NCI-H1694 treated with DMSO at 0.1 percent for 48 hours (cell line): ENCODE measurements around the gene SLCO3A1.
"Not testable (repeated sequence)": the region's sequence is repeated elsewhere in the genome, so short reads cannot be mapped to it uniquely, and the experiment has no call there.

Source experiments
- DNase-seq: peaks from one replicate; lab custom pipeline; 2025; lab: John Stamatoyannopoulos, UW

Gene SLCO3A1

DNA sequence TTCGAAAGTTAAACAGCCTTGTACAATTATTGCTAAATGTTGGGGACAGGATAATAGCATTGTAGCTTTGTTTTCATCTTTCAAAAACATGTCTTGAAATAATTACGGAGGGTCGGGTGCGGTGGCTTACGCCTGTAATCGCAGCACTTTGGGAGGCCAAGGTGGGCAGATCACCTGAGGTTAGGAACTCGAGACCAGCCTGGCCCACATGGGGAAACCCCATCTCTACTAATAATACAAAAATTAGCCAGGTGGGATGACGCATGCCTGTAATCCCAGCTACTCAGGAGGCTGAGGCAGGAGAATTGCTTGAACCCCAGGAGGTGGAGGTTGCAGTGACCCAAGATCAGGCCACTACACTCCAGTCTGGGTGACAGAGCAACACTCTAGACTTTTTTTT, 216.7 kb downstream of the SLCO3A1 start:
- DNase-seq, result not testable (repeated sequence)

DNA sequence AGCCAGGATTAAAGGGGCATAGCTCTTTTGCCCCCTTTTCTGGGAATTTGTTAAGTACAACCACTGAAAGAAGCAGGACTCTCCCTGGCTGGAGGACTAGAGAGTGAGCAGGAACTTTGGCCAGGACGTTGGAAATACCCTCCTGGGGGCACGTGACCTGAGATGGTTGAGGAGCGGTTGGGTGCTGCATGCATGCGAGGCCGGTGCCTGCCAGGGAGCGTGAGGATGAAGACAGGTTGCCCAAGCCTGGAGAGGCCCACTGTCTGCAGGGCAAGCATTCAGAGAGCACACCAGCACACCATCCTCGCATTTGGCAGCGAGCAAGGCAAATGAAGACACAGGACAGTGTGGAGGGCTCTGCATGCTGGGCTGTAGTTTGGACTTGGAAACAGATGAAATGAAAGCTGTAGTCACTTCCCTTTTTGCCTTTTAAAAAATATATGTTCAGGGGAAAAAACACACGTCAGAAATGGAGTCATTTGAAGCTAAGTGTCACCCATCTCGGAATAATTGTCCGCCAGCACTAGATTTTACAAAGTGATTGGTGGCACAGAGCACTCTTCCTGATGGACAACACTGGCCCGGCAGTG, 217.6 kb downstream of the SLCO3A1 start:
- no peak for DNase-seq

DNA sequence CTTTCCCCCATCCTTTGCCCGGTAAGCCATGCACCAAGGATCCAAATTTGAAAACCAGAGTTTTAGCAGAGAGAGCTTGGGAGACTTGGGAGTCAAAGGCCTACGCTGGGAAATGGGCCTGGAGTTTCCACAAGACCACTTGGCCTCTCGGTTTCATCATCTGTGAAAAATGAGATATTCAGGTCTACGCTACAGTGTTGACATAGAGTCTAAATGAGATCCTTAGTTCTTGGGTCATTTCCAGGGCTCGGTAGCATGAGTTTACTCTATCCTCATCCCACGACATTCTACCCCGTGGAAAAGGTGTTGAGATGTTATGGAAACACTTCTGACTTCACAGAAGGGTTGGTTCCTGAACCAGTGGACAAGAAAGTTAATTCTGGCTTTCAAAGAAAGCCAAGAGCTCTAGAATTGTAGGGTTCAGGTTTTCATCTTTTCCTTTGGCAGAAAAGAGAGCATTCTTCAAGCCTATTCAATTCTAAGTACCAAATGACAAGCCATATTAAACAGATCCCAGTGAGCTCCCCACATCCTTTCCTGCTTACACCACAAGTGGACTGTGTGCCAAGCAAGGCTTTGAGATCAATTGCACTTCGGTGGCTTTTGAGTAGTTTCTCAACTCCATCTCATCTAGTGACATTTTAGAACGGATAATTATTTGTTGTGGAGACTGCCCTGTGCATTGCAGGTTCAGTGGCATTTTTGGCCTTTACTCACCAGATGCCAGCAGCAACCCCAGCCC, 219.7 kb downstream of the SLCO3A1 start:
- no peak for DNase-seq

GRCh38 chr15:92074101-92074500, 220.6 kb downstream of the SLCO3A1 start:
- no peak for DNase-seq

GRCh38 chr15:92074646-92075045, 221.1 kb downstream of the SLCO3A1 start:
- DNase-seq, result no peak

GRCh38 chr15:92075764-92076163, 222.3 kb downstream of the SLCO3A1 start:
- no peak for DNase-seq

- peak; percentile 67 for DNase-seq
Observed at GRCh38 chr15:92076541-92076940, 223.0 kb downstream of the SLCO3A1 start.

DNA sequence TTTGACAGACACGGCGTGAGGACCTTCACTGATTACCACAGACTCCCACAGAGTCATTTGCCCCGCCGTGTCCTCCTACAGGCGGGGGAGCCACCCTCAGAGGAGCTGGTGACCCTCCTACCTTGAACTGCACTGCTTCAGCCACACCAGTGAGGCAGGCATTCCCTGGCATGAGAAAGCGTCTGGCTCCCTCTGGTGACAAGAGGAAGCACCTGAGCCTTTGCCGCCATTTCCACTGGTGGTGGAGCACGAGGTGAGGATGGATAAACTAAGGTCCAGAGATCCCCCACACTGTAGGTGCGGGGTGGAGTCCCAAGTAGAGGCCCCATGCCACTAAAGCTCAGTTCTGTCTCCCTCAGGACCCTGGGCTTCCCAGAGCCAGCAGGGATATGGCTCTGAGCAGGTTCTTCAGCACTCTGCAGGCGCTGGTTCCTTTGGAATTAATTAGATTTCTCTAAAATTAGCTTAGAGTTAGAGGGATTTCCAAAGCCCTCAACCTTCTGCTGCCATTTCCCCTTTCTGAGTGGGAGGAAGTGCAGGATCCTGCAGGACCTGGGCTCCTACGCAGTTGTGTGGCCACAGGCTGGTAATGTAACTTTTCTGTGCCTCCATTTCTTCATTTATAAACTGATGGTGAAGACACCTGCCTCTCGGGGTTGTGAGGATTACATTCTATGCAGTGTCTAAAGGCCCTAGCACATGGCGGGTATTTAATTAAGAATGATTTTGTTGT, 224.0 kb downstream of the SLCO3A1 start:
- peak; percentile 76 for DNase-seq

DNA sequence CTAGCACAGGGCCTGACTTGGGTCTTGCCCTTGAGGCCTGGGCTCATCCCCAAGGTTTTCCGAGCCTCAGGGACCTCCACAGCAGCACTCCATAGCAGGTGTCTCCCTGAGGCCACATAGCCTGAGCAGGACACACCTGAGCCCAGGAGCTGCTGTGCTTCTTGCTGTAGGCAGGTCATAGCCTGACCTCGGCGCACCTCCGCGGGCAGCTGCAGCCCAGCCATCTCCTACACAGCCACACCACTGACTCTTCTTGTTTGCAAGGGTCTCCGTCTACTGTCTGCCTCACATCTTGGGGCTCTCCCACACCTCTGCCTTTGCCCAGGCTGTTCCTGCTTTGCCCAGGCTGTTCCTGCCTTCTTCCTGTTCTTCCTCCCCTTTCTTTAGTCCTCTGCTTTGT, 224.8 kb downstream of the SLCO3A1 start:
- no peak for DNase-seq

DNA sequence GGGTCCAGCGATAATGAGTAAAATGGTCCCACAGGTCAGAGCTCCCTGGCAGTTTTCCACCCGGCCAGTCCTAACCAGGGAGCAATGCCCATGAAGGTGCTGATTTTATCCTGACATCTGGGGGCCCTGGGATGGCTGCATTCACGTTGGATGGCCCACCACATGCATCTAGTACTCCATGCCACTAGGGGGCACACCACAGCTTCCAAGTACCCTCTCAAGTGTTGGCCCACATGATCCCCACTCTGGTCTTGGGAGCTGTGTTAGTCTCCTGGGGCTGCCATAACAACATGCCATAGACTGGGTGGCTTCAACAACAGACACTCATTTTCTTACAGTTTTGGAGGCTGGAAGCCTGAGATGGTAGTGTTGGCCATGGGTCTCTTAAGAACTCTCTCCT, 225.5 kb downstream of the SLCO3A1 start:
- DNase-seq, result no peak

- DNase-seq, result no peak
Observed at GRCh38 chr15:92079647-92080255, 226.2 kb downstream of the SLCO3A1 start.

GRCh38 chr15:92082006-92082843, 228.7 kb downstream of the SLCO3A1 start:
- peak; percentile 69 for DNase-seq

- no peak for DNase-seq
Observed at GRCh38 chr15:92083190-92083589, 229.7 kb downstream of the SLCO3A1 start.

- DNase-seq, result no peak
Observed at GRCh38 chr15:92087211-92087610, 233.7 kb downstream of the SLCO3A1 start.

- DNase-seq, result no peak
Observed at GRCh38 chr15:92091155-92091734, 237.7 kb downstream of the SLCO3A1 start.

GRCh38 chr15:92092289-92093105, 239.0 kb downstream of the SLCO3A1 start:
- no peak for DNase-seq

DNA sequence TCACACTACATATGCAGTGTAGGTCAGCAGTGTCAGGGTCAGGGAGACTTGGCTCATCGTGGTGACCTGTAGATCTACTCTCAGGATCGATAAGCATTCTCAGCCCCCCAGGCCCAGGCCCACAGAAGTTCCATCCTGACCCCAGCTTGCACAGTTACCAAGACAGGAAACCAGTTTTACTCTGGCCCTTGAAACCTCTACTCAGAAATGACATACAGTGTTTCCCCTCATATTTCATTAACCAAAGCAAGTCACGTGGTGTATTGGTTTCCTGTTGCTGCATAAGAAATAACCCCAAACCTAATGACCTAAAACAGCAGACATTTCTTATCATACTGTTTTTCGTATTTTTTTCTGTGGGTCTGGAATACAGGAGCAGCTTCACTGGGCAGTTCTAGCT, 242.2 kb downstream of the SLCO3A1 start:
- no peak for DNase-seq

GRCh38 chr15:92097474-92098178, 244.1 kb downstream of the SLCO3A1 start:
- DNase-seq, result peak; percentile 61

DNA sequence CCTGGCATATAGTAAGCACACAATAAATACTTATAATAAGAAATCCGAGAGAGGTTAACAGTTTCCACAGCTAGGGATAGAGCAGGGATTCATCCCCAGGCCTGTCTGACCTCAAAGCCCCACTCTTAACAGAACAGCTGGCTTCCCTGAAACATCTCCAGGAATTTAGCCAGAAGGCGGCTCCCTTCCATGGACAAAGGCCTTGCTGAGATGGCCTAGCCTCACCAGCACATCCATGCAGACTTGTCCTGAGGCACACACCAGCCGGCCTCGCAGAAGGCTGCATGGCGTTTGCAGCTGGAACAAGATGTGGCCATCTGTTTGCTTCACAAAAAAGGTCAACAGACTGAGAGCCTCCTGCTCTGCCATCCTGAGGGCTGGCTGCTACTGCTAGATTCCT, 245.4 kb downstream of the SLCO3A1 start:
- peak; percentile 5 for DNase-seq

DNA sequence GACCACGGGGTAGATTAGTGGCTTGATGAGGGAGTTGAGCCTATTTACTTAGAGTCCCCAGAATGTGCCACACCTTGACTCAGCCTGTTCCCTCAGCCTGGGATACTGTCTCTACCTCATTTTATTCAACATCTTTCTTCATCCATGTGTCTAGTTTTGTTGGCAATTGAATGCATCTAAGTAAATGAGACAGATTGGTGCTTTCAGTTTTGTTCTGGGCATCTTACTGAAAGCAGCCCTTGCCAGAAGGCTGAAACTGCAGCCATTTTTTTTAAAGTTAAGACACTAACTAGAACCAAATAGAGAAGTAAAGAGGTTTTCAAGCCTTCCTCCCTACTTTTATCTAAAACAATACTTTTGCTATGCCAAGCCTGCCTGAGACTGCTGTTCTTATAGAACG, 246.8 kb downstream of the SLCO3A1 start:
- DNase-seq, result no peak
